ENCODE results near the gene MT1X. TPM values are rescaled to one million over a fixed set of nuclear protein-coding genes. Genes with fewer than 3 reads are reported as not detected.

The MT1X gene
- 63.2 and 75.2 TPM in 2 replicates for total RNA-seq

DNA sequence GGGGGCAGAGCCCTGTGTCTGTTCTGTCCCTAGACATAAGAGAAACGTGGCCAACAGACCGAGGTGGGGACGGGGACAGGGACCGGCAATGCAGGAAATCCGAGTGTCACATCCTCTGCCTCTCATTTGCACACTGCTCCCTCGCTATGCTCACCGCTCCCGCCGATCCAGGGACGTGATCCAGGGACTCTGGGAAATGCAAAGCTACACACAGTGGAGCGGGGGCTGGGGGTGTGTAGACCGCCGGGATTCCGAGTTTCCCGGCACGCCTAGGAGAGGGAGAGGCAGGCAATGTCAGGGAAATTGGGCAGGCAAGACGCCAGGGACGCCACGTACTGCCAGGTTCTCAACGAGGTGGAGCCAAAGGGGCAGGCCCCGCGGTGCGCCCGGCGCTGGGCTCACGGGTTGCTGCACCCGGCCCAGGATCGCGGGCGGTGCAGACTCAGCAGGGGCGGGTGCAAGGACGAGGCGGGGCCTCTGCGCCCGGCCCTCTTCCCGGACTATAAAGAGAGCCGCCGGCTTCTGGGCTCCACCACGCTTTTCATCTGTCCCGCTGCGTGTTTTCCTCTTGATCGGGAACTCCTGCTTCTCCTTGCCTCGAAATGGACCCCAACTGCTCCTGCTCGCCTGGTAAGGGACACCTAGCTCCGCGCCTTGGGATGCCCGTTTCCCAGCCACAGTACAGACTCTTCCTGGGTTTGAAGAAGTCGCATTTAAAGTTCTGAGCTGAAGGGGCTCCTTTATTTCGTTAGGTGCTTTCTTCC lies at the start of gene MT1X:
Gene MT1X (plus strand): TSS at position 532 of the 764 bp plus-strand sequence. CDS start 71 bp downstream, at position 603.
- peak; percentile 78 for DNase-seq (ENCODE audit: low read depth)

- no peak for DNase-seq (ENCODE audit: low read depth)
Measured at GRCh38 chr16:56632848-56633365, 49.4 kb upstream of the MT1X start.

GRCh38 chr16:56633535-56633934 lies 48.7 kb upstream of the MT1X start:
- no peak for DNase-seq (ENCODE audit: low read depth)

DNA sequence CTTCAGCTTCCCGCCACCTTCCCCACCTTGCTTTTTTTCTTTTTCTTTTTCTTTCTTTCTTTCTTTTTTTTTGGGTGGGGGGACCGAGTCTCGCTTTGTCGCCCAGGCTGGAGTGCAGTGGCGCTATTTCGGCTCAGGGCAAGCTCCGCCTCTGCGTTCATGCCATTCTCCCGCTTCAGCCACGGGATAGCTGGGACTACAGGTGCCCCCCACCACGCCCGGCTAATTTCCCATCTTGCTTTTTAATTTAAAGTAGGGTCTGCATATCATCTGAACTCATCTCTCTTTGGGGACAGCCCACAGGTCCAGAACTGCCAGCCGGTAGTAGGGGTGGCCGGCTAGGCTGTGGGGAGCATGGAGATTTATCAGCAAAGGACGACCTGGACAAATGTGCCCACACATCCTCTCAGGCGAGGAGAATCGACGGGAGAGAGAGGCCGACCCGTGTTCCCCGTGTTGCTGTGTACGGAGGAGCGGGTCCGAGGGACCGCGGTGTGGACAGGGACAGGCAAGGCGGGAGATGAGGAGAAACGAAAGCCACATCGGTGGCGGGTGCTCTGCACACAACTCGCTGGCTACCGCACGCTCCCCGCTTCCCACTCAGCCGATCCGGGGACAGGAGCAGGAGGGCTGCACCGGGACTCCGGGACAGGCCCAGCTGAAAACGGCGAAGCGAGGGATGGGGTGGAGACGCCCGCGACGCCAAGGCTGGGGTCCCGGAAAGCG lies 47.4 kb upstream of the MT1X start:
- no peak for DNase-seq (ENCODE audit: low read depth)

DNA sequence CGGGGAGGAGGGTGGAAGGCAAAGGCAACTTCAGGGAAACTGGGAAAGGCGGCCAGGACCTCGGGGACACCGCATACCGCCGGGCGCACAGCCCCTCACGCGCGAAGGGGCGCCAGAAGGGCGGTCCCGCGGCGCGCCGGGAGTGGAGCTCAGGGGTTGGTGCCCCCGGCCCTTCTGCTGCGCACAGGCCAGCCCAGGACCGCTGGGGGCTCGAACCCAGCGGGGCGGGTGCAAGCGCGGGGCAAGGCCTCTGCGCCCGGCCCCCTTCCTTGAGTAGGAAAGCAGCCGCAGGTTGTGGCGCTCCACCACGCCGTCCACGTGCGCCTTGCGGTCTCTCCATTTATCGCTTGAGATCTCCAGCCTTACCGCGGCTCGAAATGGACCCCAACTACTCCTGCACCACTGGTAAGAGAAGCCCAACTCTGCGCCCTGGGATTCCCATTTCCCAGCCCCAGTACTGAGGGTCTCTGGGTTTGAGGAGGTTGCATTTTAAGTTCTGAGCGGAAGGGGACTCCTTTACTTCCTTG lies 46.8 kb upstream of the MT1X start:
- DNase-seq (ENCODE audit: low read depth) = no peak

DNA sequence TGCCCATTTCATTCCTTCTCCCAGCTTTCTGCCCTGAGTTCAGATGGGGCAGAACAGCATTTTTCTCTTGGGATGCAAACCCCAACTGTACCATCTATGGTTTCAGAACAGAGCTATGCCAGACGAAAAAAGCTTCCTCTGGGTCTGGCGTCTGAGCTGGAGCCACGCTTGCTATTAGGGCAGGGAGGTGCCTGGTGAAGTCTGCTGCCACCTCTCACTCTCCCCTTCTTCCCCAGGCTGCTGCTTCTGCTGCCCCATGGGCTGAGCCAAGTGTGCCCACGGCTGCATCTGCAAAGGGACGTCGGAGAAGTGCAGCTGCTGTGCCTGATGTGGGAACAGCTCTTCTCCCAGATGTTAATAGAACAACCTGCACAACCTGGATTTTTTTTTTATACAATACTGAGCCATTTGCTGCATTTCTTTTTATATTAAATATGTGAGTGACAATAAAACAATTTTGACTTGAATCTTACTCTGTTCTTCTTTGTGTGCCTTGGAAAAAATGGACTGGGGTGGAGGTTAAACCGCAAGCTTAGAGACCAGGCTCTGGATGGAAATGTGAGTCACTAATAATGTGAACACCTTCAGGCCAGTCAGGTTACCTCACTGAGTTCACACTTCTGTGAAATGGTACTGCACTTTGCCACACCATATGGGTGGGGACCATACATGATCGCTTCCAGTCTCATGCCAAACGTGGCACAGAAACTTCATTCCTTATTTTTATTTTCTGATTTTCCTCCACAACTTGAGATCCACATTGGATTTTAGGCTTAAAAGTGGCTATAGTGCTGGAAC lies 45.5 kb upstream of the MT1X start:
- DNase-seq (ENCODE audit: low read depth) = no peak

- no peak for DNase-seq (ENCODE audit: low read depth)
Measured at GRCh38 chr16:56637814-56638750, 44.2 kb upstream of the MT1X start, which contains the start of gene MT1A. TSS of gene MT1A (plus strand) at chr16:56638666. CDS start at chr16:56638739, 73 bp downstream.

DNA sequence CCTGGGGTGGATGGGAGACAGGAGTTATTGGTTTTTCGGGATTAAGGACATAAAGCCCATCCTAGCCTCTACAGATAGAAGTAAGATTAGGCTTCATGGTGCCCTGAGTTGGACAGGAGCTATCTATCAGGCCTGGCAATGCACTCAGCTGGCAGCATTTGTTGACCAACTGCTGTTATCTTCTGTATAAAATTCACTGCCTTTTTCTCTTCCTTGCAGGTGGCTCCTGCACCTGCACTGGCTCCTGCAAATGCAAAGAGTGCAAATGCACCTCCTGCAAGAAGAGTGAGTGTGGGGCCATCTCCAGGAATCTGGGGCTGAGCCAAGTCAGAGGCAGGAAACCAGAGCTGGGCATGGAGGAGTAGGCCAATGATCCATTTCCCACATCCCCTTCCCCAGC lies 43.2 kb upstream of the MT1X start:
- no peak for DNase-seq (ENCODE audit: low read depth)

DNA sequence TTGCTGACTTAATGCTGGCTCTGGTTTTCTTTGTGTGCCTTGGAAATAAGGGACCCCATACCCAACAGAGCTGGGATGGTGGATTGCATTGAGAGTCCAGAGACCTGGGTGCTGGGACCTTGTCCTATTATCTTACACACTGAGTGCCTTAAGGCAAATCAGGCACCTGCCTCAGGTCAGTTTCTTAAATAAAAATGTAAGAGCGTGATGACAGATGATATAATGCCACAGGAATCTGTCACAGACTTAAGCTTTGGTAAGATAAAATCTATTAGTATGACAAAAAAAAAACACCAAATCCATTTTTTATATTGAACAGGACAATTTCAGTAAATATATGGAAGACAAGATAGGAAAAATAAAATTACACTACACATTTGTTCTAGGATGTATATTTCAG lies 42.2 kb upstream of the MT1X start:
- DNase-seq (ENCODE audit: low read depth) = no peak

GRCh38 chr16:56641166-56641565 lies 41.1 kb upstream of the MT1X start:
- DNase-seq (ENCODE audit: low read depth) = no peak

GRCh38 chr16:56643080-56643778 lies 39.0 kb upstream of the MT1X start:
- peak; percentile 52 for DNase-seq (ENCODE audit: low read depth)

DNA sequence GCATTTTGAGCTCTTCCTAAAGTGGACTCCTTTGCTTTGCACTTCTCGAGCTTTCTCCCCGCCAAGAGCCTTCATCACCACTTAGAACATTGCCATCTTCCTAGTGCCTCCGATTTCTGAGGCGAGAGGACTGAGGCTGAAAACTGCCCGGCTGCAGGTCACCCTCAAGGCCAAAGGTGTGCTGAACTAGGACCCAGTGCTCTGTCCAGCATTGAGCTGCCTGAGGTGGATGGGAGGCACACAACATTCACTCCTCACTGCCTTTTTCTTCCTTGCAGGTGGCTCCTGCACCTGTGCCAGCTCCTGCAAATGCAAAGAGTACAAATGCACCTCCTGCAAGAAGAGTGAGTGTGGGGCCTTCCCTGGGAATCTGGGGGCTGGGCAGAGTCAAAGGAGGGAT lies 38.4 kb upstream of the MT1X start:
- DNase-seq (ENCODE audit: low read depth) = no peak

DNA sequence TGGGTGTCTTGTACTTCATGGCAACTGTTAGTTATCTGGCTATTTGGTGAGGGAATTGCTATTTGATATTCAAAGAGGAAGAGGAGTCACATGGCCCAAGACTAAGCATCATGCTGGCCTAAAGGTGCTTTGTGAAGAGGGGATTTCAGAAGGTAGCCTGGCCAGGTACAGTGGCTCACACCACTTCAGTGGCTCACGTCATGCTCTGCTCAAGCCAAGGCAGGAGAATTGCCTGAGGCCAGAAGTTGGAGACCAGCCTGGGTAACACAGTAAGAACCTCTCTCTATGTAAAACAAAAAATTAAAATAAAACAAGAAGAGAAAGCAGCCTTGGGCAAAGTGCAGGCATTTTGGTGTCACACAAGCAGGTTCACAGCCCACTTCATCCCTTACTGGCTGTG lies 37.0 kb upstream of the MT1X start:
- no peak for DNase-seq (ENCODE audit: low read depth)

DNA sequence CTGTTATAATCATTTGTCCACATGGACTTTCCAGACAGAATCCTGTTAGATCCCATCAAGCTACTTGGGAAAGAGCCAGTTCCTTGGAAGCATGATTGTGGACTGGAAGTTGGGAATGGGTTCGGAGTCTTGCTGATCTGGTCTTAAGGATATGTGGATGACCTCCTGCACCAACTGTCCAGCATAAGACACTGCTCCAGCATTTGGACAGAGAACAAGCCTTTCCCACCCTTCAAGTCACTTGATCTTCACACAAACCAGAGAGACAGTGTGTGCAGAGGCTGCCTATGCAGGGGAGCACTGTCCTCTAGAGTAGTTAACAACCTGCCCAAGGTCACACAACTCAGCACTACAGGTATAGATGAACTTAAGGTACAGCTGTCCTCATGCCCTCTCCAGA lies 36.4 kb upstream of the MT1X start:
- DNase-seq (ENCODE audit: low read depth) = no peak

- no peak for DNase-seq (ENCODE audit: low read depth)
Measured at GRCh38 chr16:56647641-56648431, 34.4 kb upstream of the MT1X start.

- DNase-seq (ENCODE audit: low read depth) = no peak
Measured at GRCh38 chr16:56649271-56649670, 33.0 kb upstream of the MT1X start.

GRCh38 chr16:56649820-56650219 lies 32.5 kb upstream of the MT1X start:
- peak; percentile 48 for DNase-seq (ENCODE audit: low read depth)

GRCh38 chr16:56651586-56651985 lies 30.7 kb upstream of the MT1X start, which contains the start of gene MT1B:
TSS of gene MT1B (plus strand) at chr16:56651886. CDS start at chr16:56651954, 68 bp downstream.
- DNase-seq (ENCODE audit: low read depth) = no peak

- no peak for DNase-seq (ENCODE audit: low read depth)
Measured at GRCh38 chr16:56652600-56652999, 29.7 kb upstream of the MT1X start.

All from renal cortical epithelial cell (primary cell).